H9 (cell line): ENCODE results near the gene C10orf95. TPM values are rescaled to one million over a fixed set of nuclear protein-coding genes. Genes with fewer than 3 reads are reported as not detected.

Source experiments
- DNase-seq: peaks from one replicate; pipeline ENCODE4 v3.0.0-alpha.2; 2017
- H2AFZ ChIP-seq: one replicate; pipeline ENCODE4 v1.6.1; 2013; ENCODE audit warnings: mild to moderate bottlenecking, low read length, control low read depth, moderate library complexity
- H2AK5ac ChIP-seq: 2 replicates; pipeline ENCODE4 v1.6.1; 2013; ENCODE audit warnings: low read length, control low read depth, mixed read lengths; ENCODE audit not compliant: insufficient read length
- H2BK120ac ChIP-seq: one replicate; pipeline ENCODE4 v1.6.1; 2013; ENCODE audit warnings: low read depth, mild to moderate bottlenecking, low read length, control low read depth, inconsistent platforms; ENCODE audit not compliant: poor library complexity, severe bottlenecking
- H2BK12ac ChIP-seq: 2 replicates; pipeline ENCODE4 v1.6.1; 2013; ENCODE audit warnings: low read length, control low read depth, mixed read lengths, low read depth; ENCODE audit not compliant: insufficient read length
- H2BK15ac ChIP-seq: 2 replicates; pipeline ENCODE4 v1.6.1; 2013; ENCODE audit warnings: low read depth, low read length, control low read depth
- H2BK20ac ChIP-seq: one replicate; pipeline ENCODE4 v1.6.1; 2013; ENCODE audit warnings: low read depth, mild to moderate bottlenecking, low read length, control low read depth, inconsistent platforms; ENCODE audit not compliant: poor library complexity, severe bottlenecking
- H2BK5ac ChIP-seq: 2 replicates; pipeline ENCODE4 v1.6.1; 2013; ENCODE audit warnings: low read length, control low read depth, mixed read lengths; ENCODE audit not compliant: insufficient read length
- H3K14ac ChIP-seq: 2 replicates; pipeline ENCODE4 v1.6.1; 2013; ENCODE audit warnings: low read length, control low read depth; ENCODE audit not compliant: insufficient read depth
- H3K18ac ChIP-seq: 2 replicates; pipeline ENCODE4 v1.6.1; 2013; ENCODE audit warnings: low read depth, mild to moderate bottlenecking, mixed read lengths, low read length, control low read depth; ENCODE audit not compliant: insufficient read length
- H3K23ac ChIP-seq: 2 replicates; pipeline ENCODE4 v1.6.1; 2013; ENCODE audit warnings: low read length, control low read depth, mixed read lengths, low read depth; ENCODE audit not compliant: insufficient read length
- H3K23me2 ChIP-seq: 2 replicates; pipeline ENCODE4 v1.6.1; 2013; ENCODE audit warnings: low read depth, mild to moderate bottlenecking, mixed read lengths, low read length, control low read depth; ENCODE audit not compliant: insufficient read length, poor library complexity, severe bottlenecking
- H3K27ac ChIP-seq: 2 replicates; pipeline ENCODE4 v1.5.1; 2013; ENCODE audit warnings: low read length, control low read depth, mixed read lengths, low read depth; ENCODE audit not compliant: insufficient read length
- H3K27me3 ChIP-seq: 2 replicates; pipeline ENCODE4 v1.6.1; 2013; ENCODE audit warnings: low read length, control low read depth, inconsistent platforms; ENCODE audit not compliant: insufficient read depth
- H3K4ac ChIP-seq: 2 replicates; pipeline ENCODE4 v1.6.1; 2013; ENCODE audit warnings: low read depth, mild to moderate bottlenecking, control low read depth, inconsistent platforms, low read length, moderate library complexity
- H3K4me1 ChIP-seq: 2 replicates; pipeline ENCODE4 v1.6.1; 2013; ENCODE audit warnings: low read length, control low read depth, inconsistent platforms; ENCODE audit not compliant: insufficient read depth
- H3K4me2 ChIP-seq: 2 replicates; pipeline ENCODE4 v1.6.1; 2013; ENCODE audit warnings: low read length, control low read depth, mixed read lengths; ENCODE audit not compliant: insufficient read length, insufficient read depth
- H3K56ac ChIP-seq: 2 replicates; pipeline ENCODE4 v1.6.1; 2013; ENCODE audit warnings: low read depth, mild to moderate bottlenecking, mixed read lengths, low read length, control low read depth; ENCODE audit not compliant: insufficient read length
- H3K79me1 ChIP-seq: 2 replicates; pipeline ENCODE4 v1.6.1; 2013; ENCODE audit warnings: low read depth, mild to moderate bottlenecking, moderate library complexity, low read length, control low read depth, inconsistent platforms; ENCODE audit not compliant: insufficient read depth, poor library complexity, severe bottlenecking
- H3K79me2 ChIP-seq: 2 replicates; pipeline ENCODE4 v1.6.1; 2013; ENCODE audit warnings: low read length, control low read depth, inconsistent platforms; ENCODE audit not compliant: insufficient read depth
- H3K9ac ChIP-seq: 2 replicates; pipeline ENCODE4 v1.6.1; 2013; ENCODE audit warnings: low read length, control low read depth, mixed read lengths; ENCODE audit not compliant: insufficient read length; ENCODE audit errors: extremely low read depth
- H3K9me3 ChIP-seq: one replicate; pipeline ENCODE4 v1.6.1; 2013; ENCODE audit warnings: low read depth, low read length, inconsistent platforms; ENCODE audit not compliant: control insufficient read depth
- H3T11ph ChIP-seq: one replicate; pipeline ENCODE4 v1.6.1; 2013; ENCODE audit warnings: mild to moderate bottlenecking, low read length, control low read depth, inconsistent platforms
- H4K20me1 ChIP-seq: one replicate; pipeline ENCODE4 v1.6.1; 2013; ENCODE audit not compliant: control insufficient read depth, insufficient read length, insufficient read depth
- H4K5ac ChIP-seq: 2 replicates; pipeline ENCODE4 v1.6.1; 2013; ENCODE audit warnings: low read depth, mild to moderate bottlenecking, mixed read lengths, low read length, control low read depth; ENCODE audit not compliant: insufficient read length
- H4K8ac ChIP-seq: replicated peaks from 2 replicates; pipeline ENCODE4 v1.6.1; 2013; ENCODE audit warnings: low read length, control low read depth, mixed read lengths, low read depth; ENCODE audit not compliant: insufficient read length
- H4K91ac ChIP-seq: 2 replicates; pipeline ENCODE4 v1.6.1; 2013; ENCODE audit warnings: low read depth, mild to moderate bottlenecking, moderate library complexity, mixed read lengths, low read length, control low read depth; ENCODE audit not compliant: insufficient read length
- H3K27ac Mint-ChIP-seq, 3 experiments: 2 replicates in 2 of 3; 3 replicates in 1 of 3; pipeline ENCODE4 v1.8.0; 2020 to 2021; ENCODE audit warnings: mixed read lengths in 3 of 3, mild to moderate bottlenecking in 1 of 3, moderate library complexity in 1 of 3
- H3K27me3 Mint-ChIP-seq: 2 replicates; pipeline ENCODE4 v1.8.0; 2021; ENCODE audit warnings: low read depth, mild to moderate bottlenecking, moderate library complexity, mixed read lengths
- H3K36me3 Mint-ChIP-seq, 3 experiments: 2 replicates in 2 of 3; 3 replicates in 1 of 3; pipeline ENCODE4 v1.8.0; 2020 to 2021; ENCODE audit warnings: low read depth in 3 of 3, mixed read lengths in 3 of 3; ENCODE audit not compliant: insufficient read depth in 1 of 3
- H3K4me1 Mint-ChIP-seq, 2 experiments: 2 replicates each; pipeline ENCODE4 v1.8.0; 2020; ENCODE audit warnings: mixed read lengths in 2 of 2
- H3K4me3 Mint-ChIP-seq, 2 experiments: 2 replicates in 1 of 2; 3 replicates in 1 of 2; pipeline ENCODE4 v1.8.0; 2020 to 2021; ENCODE audit warnings: mild to moderate bottlenecking in 2 of 2, mixed read lengths in 2 of 2, moderate library complexity in 1 of 2
- H3K9me3 Mint-ChIP-seq, 2 experiments: 2 replicates in 1 of 2; 3 replicates in 1 of 2; pipeline ENCODE4 v1.8.0; 2020; ENCODE audit warnings: mild to moderate bottlenecking in 2 of 2, mixed read lengths in 2 of 2, moderate library complexity in 1 of 2
- WGBS: extraction: QIAGEN DNeasy Blood & Tissue Kit; methylation state at CpG from one replicate; pipeline ENCODE4 v1.1.7; 2013; ENCODE audit warnings: missing lambda C conversion rate, low lambda C conversion rate, mixed read lengths; ENCODE audit not compliant: insufficient read length; ENCODE audit errors: extremely low coverage; 5-methylcytosine and 5-hydroxymethylcytosine counted together
- total RNA-seq: library from RNA; stranded (reverse); gene quantifications from 2 replicates; pipeline ENCODE4 v1.2.1, GENCODE V29; 2021
- TF ChIP-seq, protein P1 (sequence below): fragments of 200-600 bp; sonication (generic); conservative IDR thresholded peaks from 3 replicates; pipeline ENCODE4 v1.8.0; 2021; ENCODE audit warnings: antibody characterized with exemption, mild to moderate bottlenecking

C10orf95 gene
- total RNA-seq, 1 experiment from 2014 or later, result not detected

DNA sequence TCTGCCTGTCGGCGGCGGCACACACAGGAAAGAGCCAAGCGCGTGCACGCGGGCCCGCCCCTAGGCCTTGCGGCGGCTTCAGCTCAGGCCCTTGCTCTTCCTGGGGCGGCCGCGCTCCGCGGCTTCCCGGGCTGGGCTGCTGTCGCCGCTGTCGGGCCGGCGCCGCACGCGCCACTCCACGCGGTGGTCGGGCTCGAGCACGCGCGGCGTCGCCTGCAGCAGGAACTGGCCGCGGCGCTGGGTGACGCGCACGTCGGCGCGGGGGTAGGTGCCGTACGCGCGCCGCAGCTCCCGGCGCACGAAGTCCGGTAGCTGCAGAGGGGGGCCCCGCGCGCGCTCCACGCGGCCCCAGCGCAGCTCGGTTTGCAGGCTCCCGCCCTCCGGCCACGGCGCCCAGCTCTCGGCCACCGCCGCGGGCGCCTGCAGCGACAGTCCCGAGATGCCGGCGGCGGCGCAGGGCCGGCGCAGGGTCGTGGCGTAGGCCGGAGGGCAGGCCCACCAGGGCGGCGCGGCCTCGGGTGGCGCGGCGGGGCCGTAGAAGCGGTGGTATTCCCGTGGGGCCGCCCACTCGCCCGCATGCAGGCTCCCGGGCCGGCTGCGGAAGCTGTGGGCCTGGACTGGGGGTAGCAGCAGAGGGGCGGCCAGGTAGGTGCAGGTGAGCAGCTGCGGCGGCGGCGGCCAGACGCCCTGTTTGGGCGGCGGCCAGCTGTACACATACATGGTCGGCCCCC lies 804 bp downstream of the C10orf95 start:
- no peak overlapping the region for H2AK5ac ChIP-seq
- H3K4me1 ChIP-seq, result peaks cover 7% of the 10 kb centered on the region; the same call in 1 of the 2 replicates
- WGBS, result no CpG with 5 or more reads among the region's 104 CpGs
- H3K79me2 ChIP-seq, result peaks cover 3% of the 10 kb centered on the region; the same call in 1 of the 2 replicates
- H3K79me1 ChIP-seq, result peaks cover 3% of the 10 kb centered on the region
- no peak overlapping the region for H2BK5ac ChIP-seq
- no peak overlapping the region for H2AFZ ChIP-seq
- H3K27me3 ChIP-seq, result 0 out of 2 replicates have a peak, but pooled peaks cover 2% of the 10 kb centered on the region
- no peak overlapping the region for H4K8ac ChIP-seq
- peak overlapping the region; percentile 78 to 96 (median 94); a peak in 4 of 7 replicates for H3K27ac Mint-ChIP-seq
- H4K5ac ChIP-seq, result no peak overlapping the region
- H2BK20ac ChIP-seq, result no peak overlapping the region
- H3K27ac ChIP-seq, result no peak overlapping the region
- H3K14ac ChIP-seq, result peak overlapping the region; percentile 9; the same call in 1 of the 2 replicates
- no peak overlapping the region for H3K4ac ChIP-seq
- no peak overlapping the region for H2BK120ac ChIP-seq
- DNase-seq, result peak; percentile 81
- no peaks in the 10 kb centered on the region; a peak in 2 of 5 replicates for H3K9me3 Mint-ChIP-seq
- no peaks in the 10 kb centered on the region for H3K9me3 ChIP-seq
- peak overlapping the region; percentile 84 to 97 for H3K4me3 Mint-ChIP-seq
- H3K36me3 Mint-ChIP-seq, result peaks cover 4 to 12% (median 4%) of the 10 kb centered on the region in 3 experiments
- no peak overlapping the region for H3K23ac ChIP-seq
- H3K27me3 Mint-ChIP-seq, result peaks cover 1% of the 10 kb centered on the region; the same call in 1 of the 2 replicates
- peaks cover 11% of the 10 kb centered on the region for H3K23me2 ChIP-seq
- peak overlapping the region; percentile 92 for H3K4me2 ChIP-seq
- H3T11ph ChIP-seq, result no peak overlapping the region
- no peak overlapping the region for H2BK15ac ChIP-seq
- H2BK12ac ChIP-seq, result no peak overlapping the region
- H3K18ac ChIP-seq, result no peak overlapping the region
- peak overlapping the region; percentile 78 for H3K9ac ChIP-seq
- H3K4me1 Mint-ChIP-seq, result peaks cover 37 to 48% of the 10 kb centered on the region in 2 experiments
- H4K91ac ChIP-seq, result no peak overlapping the region
- no peak overlapping the region for H3K56ac ChIP-seq
- no peaks in the 10 kb centered on the region for H4K20me1 ChIP-seq
- TF ChIP-seq, protein P1, sequence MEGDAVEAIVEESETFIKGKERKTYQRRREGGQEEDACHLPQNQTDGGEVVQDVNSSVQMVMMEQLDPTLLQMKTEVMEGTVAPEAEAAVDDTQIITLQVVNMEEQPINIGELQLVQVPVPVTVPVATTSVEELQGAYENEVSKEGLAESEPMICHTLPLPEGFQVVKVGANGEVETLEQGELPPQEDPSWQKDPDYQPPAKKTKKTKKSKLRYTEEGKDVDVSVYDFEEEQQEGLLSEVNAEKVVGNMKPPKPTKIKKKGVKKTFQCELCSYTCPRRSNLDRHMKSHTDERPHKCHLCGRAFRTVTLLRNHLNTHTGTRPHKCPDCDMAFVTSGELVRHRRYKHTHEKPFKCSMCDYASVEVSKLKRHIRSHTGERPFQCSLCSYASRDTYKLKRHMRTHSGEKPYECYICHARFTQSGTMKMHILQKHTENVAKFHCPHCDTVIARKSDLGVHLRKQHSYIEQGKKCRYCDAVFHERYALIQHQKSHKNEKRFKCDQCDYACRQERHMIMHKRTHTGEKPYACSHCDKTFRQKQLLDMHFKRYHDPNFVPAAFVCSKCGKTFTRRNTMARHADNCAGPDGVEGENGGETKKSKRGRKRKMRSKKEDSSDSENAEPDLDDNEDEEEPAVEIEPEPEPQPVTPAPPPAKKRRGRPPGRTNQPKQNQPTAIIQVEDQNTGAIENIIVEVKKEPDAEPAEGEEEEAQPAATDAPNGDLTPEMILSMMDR, result no peak
